ENCODE measurements around the gene FCRL3.

The FCRL3 gene

DNA sequence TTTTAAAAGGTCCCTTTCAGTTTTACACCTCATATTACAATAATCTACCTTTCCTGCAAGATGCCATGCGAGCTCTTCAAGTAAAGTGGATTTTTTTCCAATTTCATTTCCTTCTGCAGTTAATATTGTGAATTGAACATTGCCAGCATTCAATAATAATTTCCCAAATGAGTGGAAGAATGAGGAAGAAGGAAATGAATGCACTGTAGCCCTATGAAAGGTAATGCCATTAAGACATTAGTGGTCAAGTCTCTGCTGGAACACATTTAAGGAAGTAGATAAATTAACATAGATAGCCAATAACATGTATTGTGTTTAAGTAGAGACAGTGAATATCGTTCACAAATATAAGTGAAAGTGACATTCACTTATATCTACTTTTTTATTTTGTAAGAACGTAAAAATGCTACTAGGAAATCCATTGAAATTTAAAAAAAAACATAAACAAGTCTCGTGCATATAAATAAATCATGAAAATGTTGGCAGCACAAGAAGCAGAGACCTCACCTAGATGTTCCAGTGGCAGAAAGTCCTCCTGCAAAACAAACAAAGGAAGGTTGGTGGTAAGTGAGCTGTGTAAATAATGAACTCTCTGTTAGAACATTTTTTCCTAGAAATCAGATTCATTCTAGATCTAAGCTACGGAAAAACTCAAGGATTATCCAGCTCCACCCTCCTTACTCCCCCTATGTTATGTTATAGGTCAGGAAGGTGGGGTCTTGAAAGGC, 17.7 kb downstream of the FCRL3 start:
- no peak for DNase-seq

GRCh38 chr1:157678721-157679120, 21.8 kb downstream of the FCRL3 start:
- DNase-seq = no peak

DNA sequence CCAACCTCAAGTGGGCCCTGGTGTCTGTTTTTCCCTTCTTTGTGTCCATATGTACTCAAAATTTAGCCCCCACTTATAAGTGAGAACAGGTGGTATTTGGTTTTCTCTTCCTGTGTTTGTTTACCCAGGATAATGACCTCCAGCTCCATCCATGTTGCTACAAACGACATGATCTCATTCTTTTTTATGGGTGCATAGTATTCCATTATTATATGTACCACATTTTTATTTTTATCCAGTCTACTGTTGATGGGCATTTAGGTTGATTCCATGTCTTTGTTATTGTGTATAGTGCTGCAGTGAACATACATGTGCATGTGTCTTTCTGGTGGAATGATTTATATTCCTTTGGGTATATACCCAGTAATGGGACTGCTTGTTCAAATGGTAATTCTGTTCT, 27.6 kb downstream of the FCRL3 start:
- DNase-seq = no peak

- DNase-seq = no peak
Measured at GRCh38 chr1:157671895-157672294, 28.7 kb downstream of the FCRL3 start.

DNA sequence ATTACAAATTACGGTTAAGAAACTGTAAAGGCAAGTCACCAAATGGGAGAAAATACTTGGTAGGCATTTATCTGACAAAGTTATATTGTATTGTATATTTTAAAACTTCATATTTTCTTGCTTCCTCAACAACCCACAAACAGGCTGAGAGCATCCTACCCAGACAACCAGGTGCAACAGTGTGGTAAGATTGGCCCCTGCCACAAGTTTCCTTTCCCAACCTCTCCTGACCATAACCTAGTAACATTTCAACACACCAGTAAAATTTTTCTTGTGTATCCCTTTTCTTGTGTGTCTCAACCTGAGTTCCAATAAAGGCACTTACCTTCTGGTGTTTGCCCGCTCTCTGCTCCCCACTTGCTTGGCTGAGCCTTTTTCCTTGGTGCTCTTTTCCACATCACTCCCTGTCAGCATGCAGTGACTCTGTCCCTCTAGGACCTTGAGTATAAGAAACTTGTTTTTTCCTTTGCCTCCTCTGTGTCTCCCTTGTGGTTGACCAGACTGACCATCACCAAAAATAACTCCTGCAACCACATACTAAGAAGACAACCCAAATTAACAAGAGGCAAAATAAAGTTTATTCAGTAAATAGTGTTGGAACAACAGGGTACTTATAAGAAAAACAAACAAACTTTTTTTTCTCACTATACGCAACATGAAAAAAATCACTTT, 40.9 kb downstream of the FCRL3 start:
- DNase-seq = no peak

DNA sequence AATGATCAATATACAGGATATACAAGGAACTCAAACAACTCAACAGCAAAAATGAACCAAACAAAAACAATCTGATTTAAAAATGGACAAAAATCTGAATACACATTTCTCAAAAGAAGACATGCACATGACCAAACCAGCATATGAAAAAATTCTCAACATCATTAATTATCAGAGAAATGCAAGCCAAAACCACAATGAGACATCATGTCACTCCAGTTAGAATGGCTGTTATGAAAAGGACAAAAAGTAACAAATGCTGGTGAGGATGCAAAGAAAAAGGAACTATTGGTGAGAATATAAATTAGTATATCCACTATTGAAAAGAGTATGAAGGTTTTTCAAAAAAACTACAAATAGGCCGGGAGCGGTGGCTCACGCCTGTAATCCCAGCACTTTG, 42.0 kb downstream of the FCRL3 start:
- DNase-seq = no peak

GRCh38 chr1:157653494-157653873, 47.1 kb downstream of the FCRL3 start:
- no peak for DNase-seq

DNA sequence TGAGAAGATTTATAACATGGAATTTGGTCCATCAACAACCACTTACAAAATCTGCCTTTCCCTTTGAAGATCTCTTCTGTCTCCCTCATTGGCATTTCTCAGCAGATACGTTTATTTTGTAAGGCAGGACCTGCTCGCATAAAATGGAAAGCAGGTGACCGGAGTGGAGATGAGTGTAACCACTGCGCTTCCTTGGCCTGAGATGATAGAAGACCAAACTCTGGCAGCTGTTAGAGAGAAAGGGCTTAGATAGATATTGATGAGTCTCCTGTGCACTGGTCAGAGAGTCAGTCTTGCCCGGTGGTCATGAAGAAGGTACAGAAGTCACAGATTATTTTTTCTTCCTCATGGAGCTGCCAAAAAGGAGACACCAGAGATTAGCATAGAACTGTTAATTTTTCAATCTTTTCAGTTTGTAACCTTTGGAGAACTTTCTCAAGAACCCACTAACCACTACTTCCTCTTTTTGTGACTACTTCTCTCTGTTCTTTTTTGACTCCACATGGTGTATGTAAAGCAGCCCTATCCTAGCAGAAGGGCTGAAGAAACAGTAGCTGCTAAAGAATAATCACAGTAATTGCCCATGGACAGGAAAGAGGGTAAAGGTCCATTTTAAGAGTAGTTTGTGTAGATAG, 47.6 kb downstream of the FCRL3 start:
- DNase-seq = no peak

GRCh38 chr1:157648317-157648716, 52.3 kb downstream of the FCRL3 start:
- no peak for DNase-seq

GRCh38 chr1:157646144-157646543, 54.4 kb downstream of the FCRL3 start:
- no peak for DNase-seq

DNA sequence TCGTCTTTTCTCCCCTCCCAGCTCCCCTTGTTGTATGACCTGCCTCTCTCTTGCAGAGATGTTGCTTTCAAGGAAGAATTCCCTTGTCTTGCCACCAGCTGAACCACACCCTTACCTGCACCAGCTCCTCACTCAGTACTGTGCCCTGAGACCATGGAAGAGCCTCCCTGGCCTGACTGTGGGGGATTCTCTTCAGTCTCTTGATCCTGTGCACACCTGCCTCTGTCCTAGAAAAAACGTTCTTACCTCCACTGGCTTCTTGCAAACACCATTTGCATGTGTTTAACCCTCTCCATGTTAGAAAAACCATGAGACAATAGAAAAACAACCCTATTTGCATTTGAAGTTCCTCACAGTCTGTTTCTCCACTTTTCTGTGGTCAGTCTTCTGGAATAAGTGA, 59.4 kb downstream of the FCRL3 start:
- no peak for DNase-seq

DNA sequence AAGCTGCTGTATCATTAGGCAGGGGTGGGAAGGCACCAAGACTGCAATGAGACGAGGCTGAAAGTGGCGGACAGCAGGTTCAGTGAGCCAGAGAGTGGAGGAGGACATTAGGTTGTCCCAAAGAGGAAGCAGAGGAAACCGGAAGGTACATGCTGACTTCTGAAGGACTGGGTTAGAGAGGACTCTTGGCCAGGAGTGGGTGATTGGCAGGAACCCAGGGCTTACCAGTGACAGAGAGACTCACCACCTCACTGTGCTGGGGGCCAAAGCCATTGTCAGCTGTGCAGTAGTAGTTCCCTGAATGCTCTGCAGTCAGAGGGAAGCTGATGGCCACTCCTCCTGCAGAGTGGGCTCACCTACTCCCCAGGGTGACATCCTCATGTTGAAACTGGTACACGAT, 60.8 kb downstream of the FCRL3 start:
- DNase-seq = no peak

DNA sequence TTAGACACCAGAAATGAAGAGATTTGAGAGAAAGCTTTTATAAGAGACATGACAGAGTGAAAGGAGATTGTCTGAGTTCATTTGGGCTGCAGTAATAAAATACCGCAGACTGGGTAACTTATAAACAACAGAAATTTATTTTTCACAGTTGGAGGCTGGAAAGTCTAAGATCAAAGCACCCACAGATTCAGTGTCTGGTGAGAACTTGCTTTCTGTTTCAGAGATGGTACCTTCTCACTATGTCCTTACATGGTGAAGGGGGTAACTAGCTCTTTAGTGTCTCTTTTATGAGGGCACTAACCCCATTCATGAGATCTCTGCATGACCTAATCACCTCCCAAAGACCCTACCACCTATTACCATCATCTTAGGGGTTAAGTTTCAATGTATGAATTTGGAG, 71.8 kb downstream of the FCRL3 start:
- no peak for DNase-seq

All from EL (cell line).